HG03066 (cell line): Measurements from ENCODE around the gene HEXD.
A peak's percentile ranks its signal among the peaks of the same experiment; 100 is the strongest.

ENCODE experiments used
- ATAC-seq: cut with Tn5 transposase; IDR thresholded peaks from one replicate; pipeline ENCODE4 v1.9.1; 2021; ENCODE audit warnings: low read depth; ENCODE audit not compliant: unreplicated experiment

HEXD gene

GRCh38 chr17:82438401-82439193 is 20.4 kb downstream of the HEXD start:
- no peak for ATAC-seq

- no peak for ATAC-seq
These were observed 21.2 kb downstream of the HEXD start for GRCh38 chr17:82439194-82439828.

DNA sequence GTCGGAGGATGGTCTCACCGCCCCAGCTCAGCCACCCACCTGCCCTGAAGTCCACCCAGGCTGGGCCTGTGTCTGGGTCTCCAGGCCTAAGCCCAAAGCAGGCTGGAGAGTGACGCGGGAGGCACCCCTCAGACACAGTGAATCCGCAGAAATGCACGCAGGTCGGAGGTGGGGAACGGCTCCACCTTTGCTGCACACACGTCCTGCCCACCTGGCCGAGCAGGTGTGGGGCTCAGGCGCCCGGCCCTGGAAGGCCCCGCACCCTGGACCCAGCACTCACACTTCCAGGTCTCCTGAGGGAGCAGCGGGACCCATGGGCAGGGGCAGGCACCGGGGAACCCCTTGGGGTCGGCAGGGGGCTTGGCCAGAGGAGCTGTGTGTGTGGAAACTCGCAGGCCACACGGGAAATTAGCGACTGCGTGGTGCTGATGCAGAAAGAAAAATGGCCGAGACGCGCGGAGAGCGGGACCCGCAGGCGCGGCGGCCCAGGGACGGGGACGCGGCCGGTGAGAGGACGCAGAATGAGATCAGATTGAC is 21.8 kb downstream of the HEXD start:
- no peak for ATAC-seq

GRCh38 chr17:82440469-82440981 is 22.4 kb downstream of the HEXD start:
- no peak for ATAC-seq

DNA sequence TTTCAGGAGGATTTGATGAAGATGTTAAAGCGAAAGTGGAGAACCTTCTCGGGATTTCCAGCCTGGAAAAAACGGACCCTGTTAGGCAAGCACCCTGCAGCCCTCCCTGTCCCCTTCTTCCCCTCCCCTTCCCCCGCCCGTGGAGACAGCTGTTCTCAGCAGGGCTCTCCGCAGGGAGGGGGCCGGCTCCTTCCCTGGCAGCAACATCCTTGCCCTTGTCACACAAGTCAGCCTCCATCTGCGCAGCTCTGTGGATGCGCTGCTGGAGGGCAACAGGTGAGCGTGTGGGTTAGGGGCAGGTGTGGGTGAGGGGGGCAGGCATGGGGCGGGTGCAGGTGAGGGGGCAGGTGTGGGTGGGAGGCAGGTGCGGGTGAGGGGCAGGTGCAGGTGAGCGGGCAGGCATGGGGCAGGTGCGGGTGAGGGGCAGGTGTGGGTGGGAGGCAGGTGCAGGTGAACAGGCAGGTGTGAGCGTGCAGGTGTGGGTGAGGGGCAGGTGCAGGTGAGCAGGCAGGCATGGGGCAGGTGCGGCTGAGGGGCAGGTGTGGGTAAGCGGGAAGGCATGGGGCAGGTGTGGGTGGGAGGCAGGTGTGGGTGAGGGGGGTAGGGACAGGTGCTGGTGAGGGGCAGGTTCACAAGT is 23.0 kb downstream of the HEXD start:
- ATAC-seq, result no peak

GRCh38 chr17:82441691-82442487 is 23.7 kb downstream of the HEXD start:
- no peak for ATAC-seq

GRCh38 chr17:82442643-82443464 is 24.7 kb downstream of the HEXD start:
- ATAC-seq, result no peak

- ATAC-seq, result no peak
These were observed 25.5 kb downstream of the HEXD start for GRCh38 chr17:82443465-82444283.

DNA sequence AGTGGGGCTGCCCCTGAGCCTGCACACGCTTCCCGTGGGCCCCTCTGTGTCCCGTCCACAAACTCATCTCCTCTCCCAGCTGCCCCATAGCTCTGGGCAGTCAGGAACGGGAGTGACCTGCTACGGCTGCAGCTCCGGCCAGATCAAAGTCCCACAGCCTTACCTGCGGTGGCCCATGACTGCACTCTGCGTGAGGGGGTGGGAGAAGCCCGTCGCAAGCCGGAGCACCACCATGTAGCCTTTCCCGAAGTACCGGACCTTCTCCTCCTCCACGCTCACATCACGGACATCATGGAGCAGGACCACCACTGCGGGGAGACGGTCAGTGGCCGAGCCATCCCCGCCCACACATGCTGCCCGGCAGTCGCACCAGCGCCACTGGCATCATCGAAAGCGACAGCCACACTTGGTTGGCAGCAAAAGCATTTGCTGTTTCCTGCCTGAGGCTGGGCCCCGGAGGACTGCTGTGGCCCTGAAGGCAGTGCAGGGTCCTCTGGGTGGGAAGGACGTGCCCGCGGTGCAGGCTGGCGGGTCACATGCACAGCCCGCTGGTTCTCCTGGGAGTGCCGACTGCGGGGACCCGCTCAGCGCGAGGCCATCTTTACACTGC is 26.2 kb downstream of the HEXD start:
- no peak for ATAC-seq

- no peak for ATAC-seq
These were observed 26.9 kb downstream of the HEXD start for GRCh38 chr17:82444941-82445521.

GRCh38 chr17:82445542-82445941 is 27.4 kb downstream of the HEXD start:
- no peak for ATAC-seq

DNA sequence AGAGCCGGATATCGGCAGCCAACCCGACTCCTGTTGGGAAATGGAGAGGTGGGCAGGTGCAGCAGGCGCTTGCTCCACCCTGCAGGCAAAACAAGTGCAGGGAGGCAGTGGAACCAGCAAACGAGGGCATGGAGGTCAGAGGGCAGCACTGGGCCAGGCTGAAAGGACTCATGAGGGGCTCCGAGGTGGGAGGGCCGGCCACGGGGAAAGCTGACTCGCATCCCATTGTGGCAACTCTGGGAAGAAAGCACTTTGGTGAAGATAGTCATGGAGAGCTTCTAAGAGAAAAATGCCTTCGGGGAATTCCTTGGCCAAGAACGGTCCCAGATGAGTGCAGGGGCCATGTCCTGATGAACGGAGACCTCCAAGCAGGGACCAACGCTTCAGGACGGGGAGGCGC is 28.0 kb downstream of the HEXD start:
- no peak for ATAC-seq

- no peak for ATAC-seq
These were observed 28.5 kb downstream of the HEXD start for GRCh38 chr17:82446649-82447048.

DNA sequence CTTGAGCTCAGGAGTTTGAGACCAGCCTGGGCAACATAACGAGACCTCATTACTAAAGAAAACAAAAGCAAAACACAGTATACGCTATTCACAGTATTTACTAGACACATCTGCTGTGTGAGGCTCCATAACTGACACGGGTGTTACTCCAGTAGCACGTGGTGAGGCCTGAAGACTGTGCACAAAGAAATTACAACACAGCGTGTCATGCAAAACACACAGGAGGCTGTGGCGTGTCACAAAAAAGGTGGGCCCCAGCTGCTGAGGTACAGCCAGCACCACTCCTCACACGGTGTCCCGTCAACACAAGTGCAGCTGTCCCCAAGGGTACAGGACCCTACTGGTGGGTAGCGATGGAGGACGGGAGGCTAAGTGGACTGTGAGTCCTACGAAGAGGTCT is 29.7 kb downstream of the HEXD start:
- no peak for ATAC-seq

GRCh38 chr17:82449131-82449882 is 31.2 kb downstream of the HEXD start:
- ATAC-seq, result peak; percentile 55

DNA sequence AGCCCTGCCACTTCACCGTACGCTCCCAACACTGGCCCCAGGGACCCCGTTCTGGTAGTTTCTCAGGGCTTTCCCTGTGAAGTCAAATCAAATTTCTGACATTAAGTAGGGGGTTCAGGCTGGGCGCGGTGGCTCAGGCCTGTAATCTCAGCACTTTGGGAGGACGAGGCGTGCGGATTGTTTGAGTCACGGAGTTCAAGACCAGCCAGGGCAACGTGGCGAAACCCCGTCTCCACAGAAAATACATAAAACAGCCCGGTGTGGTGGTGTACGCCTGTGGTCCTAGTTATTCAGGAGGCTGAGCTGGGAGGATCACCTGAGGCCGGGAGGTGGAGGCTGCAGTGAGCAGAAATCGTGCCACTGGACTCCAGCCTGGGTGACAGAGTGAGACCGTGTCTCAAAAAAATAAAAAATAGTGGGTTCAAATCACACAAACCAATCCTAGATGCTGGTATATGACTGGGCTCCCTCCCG is 31.8 kb downstream of the HEXD start:
- peak; percentile 7 for ATAC-seq
